ENCODE measurements around the gene MBP. TPM values are rescaled to one million over a fixed set of nuclear protein-coding genes. Genes with fewer than 3 reads are reported as not detected.

The MBP gene
- total RNA-seq, 1 experiment from 2014 or later, result 88.8 TPM

- TF ChIP-seq TCF7L2 (IDR thresholded peaks at IDR 0.05; ENCODE audit: low read depth, low read length) (no peak), POLR2AphosphoS5 (IDR thresholded peaks at IDR 0.05; ENCODE audit: low read depth, low read length) (no peak), SIN3A (IDR thresholded peaks at IDR 0.05; ENCODE audit: borderline replicate concordance, insufficient read depth, low read depth, low read length) (no peak), REST (IDR thresholded peaks at IDR 0.05; ENCODE audit: insufficient read depth in 1 of 2, low read depth in 2 of 2, low read length in 1 of 2) (no peak)
- TF ChIP-seq, protein P1, sequence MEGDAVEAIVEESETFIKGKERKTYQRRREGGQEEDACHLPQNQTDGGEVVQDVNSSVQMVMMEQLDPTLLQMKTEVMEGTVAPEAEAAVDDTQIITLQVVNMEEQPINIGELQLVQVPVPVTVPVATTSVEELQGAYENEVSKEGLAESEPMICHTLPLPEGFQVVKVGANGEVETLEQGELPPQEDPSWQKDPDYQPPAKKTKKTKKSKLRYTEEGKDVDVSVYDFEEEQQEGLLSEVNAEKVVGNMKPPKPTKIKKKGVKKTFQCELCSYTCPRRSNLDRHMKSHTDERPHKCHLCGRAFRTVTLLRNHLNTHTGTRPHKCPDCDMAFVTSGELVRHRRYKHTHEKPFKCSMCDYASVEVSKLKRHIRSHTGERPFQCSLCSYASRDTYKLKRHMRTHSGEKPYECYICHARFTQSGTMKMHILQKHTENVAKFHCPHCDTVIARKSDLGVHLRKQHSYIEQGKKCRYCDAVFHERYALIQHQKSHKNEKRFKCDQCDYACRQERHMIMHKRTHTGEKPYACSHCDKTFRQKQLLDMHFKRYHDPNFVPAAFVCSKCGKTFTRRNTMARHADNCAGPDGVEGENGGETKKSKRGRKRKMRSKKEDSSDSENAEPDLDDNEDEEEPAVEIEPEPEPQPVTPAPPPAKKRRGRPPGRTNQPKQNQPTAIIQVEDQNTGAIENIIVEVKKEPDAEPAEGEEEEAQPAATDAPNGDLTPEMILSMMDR (IDR thresholded peaks at IDR 0.05), result no peak
- Histone ChIP-seq H3K27ac (ENCODE audit: low read length) (peak overlapping the region; percentile 95), H3K4me1 (ENCODE audit: control insufficient read depth, insufficient read depth, low read length) (peaks cover 69% of the 10 kb centered on the region), H3K27me3 (ENCODE audit: control insufficient read depth, insufficient read depth, low read length) (no peaks in the 10 kb centered on the region), H3K4me3 (ENCODE audit: low read depth in 2 of 2, low read length in 2 of 2) (no peak overlapping the region), H3K36me3 (ENCODE audit: control insufficient read depth, insufficient read depth, low read length) (no peaks in the 10 kb centered on the region; the same call in 1 of the 2 replicates), H3K9me3 (ENCODE audit: control insufficient read depth, insufficient read depth, low read depth, low read length) (no peaks in the 10 kb centered on the region)
- ChIA-PET CTCF (interaction anchor here (0.5 to 0.7 kb wide), 2 partner anchors 13 to 26 kb away, joined by 8 to 10 read pairs; no protein-coding TSS in a partner anchor), POLR2A (interaction anchor here (0.7 kb wide), 1 partner anchor 89 kb away, joined by 11 read pairs; no protein-coding TSS in a partner anchor)
- BruUV-seq (replicated peaks), result no TSS peak
- in situ Hi-C loops (cut with HindIII; ENCODE audit: low pct_unique_long_range_greater_than_20kb, low sequenced_read_pairs), result no loop called here
- intact Hi-C loops (cut with micrococcal nuclease; ENCODE audit: unreplicated experiment), result no loop called here
- ATAC-seq (no peak), DNase-seq (ENCODE audit: low read depth, low spot score) (no peak)
These were observed 34.6 kb downstream of the MBP start for GRCh38 chr18:77098029-77098428.

- Histone ChIP-seq H3K27ac (ENCODE audit: low read length) (peak overlapping the region; percentile 25), H3K36me3 (ENCODE audit: control insufficient read depth, insufficient read depth, low read length) (no peaks in the 10 kb centered on the region), H3K27me3 (ENCODE audit: control insufficient read depth, insufficient read depth, low read length) (no peaks in the 10 kb centered on the region), H3K4me3 (ENCODE audit: low read depth in 2 of 2, low read length in 2 of 2) (no peak overlapping the region), H3K4me1 (ENCODE audit: control insufficient read depth, insufficient read depth, low read length) (peaks cover 61% of the 10 kb centered on the region), H3K9me3 (ENCODE audit: control insufficient read depth, insufficient read depth, low read depth, low read length) (no peaks in the 10 kb centered on the region)
- ATAC-seq (no peak), DNase-seq (ENCODE audit: low read depth, low spot score) (no peak)
- TF ChIP-seq POLR2AphosphoS5 (IDR thresholded peaks at IDR 0.05; ENCODE audit: low read depth, low read length) (no peak), SIN3A (IDR thresholded peaks at IDR 0.05; ENCODE audit: borderline replicate concordance, insufficient read depth, low read depth, low read length) (no peak), REST (IDR thresholded peaks at IDR 0.05; ENCODE audit: insufficient read depth in 1 of 2, low read depth in 2 of 2, low read length in 1 of 2) (no peak), TCF7L2 (IDR thresholded peaks at IDR 0.05; ENCODE audit: low read depth, low read length) (no peak)
- TF ChIP-seq, protein P1 (IDR thresholded peaks at IDR 0.05), result no peak
- no TSS peak for BruUV-seq (replicated peaks)
- intact Hi-C loops (cut with micrococcal nuclease; ENCODE audit: unreplicated experiment), result no loop called here
- POLR2A ChIA-PET, result interaction anchor here (0.5 to 0.7 kb wide), 3 partner anchors 28 to 88 kb away, joined by 3 to 11 read pairs (median 4); no protein-coding TSS in a partner anchor
- CTCF ChIA-PET, result interaction anchor here (0.7 kb wide), 1 partner anchor 27 kb away, joined by 10 read pairs; no protein-coding TSS in a partner anchor
- in situ Hi-C loops (cut with HindIII; ENCODE audit: low pct_unique_long_range_greater_than_20kb, low sequenced_read_pairs), result no loop called here
These were observed 35.4 kb downstream of the MBP start for GRCh38 chr18:77096936-77097886.
